Measurements from ENCODE around the gene AGXT.
A peak's percentile ranks its signal among the peaks of the same experiment; 100 is the strongest.
"Not testable (repeated sequence)": the region's sequence is repeated elsewhere in the genome, so short reads cannot be mapped to it uniquely, and the experiment has no call there.

AGXT gene

GRCh38 chr2:240840435-240841060, 28.1 kb upstream of the AGXT start:
- DNase-seq = no peak

GRCh38 chr2:240846309-240846708, 22.3 kb upstream of the AGXT start:
- not testable (repeated sequence) for DNase-seq

- no peak for DNase-seq
Observed at GRCh38 chr2:240846873-240847595, 21.6 kb upstream of the AGXT start.

GRCh38 chr2:240847817-240848216, 20.8 kb upstream of the AGXT start:
- no peak for DNase-seq

- DNase-seq = no peak
Observed at GRCh38 chr2:240848900-240849680, 19.5 kb upstream of the AGXT start.

GRCh38 chr2:240850026-240850425, 18.6 kb upstream of the AGXT start:
- no peak for DNase-seq

- no peak for DNase-seq
Observed at GRCh38 chr2:240850756-240851077, 17.9 kb upstream of the AGXT start.

GRCh38 chr2:240851078-240851991, 17.3 kb upstream of the AGXT start:
- peak; percentile 62 for DNase-seq

- no peak for DNase-seq
Observed at GRCh38 chr2:240852671-240853314, 15.8 kb upstream of the AGXT start.

- DNase-seq = no peak
Observed at GRCh38 chr2:240855670-240856069, 13.0 kb upstream of the AGXT start.

- no peak for DNase-seq
Observed at GRCh38 chr2:240856151-240856980, 12.3 kb upstream of the AGXT start.

- no peak for DNase-seq
Observed at GRCh38 chr2:240857039-240858008, 11.3 kb upstream of the AGXT start.

GRCh38 chr2:240858321-240858720, 10.3 kb upstream of the AGXT start:
- DNase-seq = no peak

GRCh38 chr2:240858871-240859270, 9.8 kb upstream of the AGXT start:
- DNase-seq = no peak

GRCh38 chr2:240861547-240861946, 7.1 kb upstream of the AGXT start:
- DNase-seq = no peak

GRCh38 chr2:240864475-240864874, 4.1 kb upstream of the AGXT start:
- DNase-seq = no peak

GRCh38 chr2:240865391-240865790, 3.2 kb upstream of the AGXT start:
- no peak for DNase-seq

GRCh38 chr2:240869109-240869955, 708 bp downstream of the AGXT start:
- no peak for DNase-seq
